Thyroid gland (tissue), 4 donors: Measurements from ENCODE around the gene NALCN. TPM values are rescaled to one million over a fixed set of nuclear protein-coding genes. Genes with fewer than 3 reads are reported as not detected.

Source experiments
- DNase-seq, 2 donors: peaks; one replicate each; pipeline ENCODE4 v3.0.0-alpha.2; 2019
- H3K27ac ChIP-seq, 3 donors: fragments of 200-600 bp; sonication (generic); 1 replicate in 2 of 3; 2 replicates in 1 of 3; pipeline ENCODE4 v1.5.1; 2016 to 2019; ENCODE audit warnings: mild to moderate bottlenecking in 1 of 3, moderate library complexity in 1 of 3
- H3K27me3 ChIP-seq: fragments of 200-600 bp; sonication (generic); one replicate; pipeline ENCODE4 v1.5.1; 2019
- H3K36me3 ChIP-seq, 2 donors: fragments of 200-600 bp; sonication (generic); one replicate each; pipeline ENCODE4 v1.5.1; 2016 to 2019
- H3K4me1 ChIP-seq, 2 donors: fragments of 200-600 bp; sonication (generic); one replicate each; pipeline ENCODE4 v1.5.1; 2017 to 2019
- H3K4me3 ChIP-seq, 3 donors: fragments of 200-600 bp; sonication (generic); replicated peaks in 1 of 3; 1 replicate in 2 of 3; 2 replicates in 1 of 3; pipeline ENCODE4 v1.5.1; 2016; ENCODE audit warnings: mild to moderate bottlenecking in 1 of 3
- H3K9me3 ChIP-seq: fragments of 200-600 bp; sonication (generic); one replicate; pipeline ENCODE4 v1.5.1; 2017
- CTCF ChIP-seq, 6 experiments: fragments of 200-600 bp in 3 of 6; fragments of 450-650 bp in 3 of 6; sonication (generic) in 3 of 6; IDR thresholded peaks; one replicate each; pipeline ENCODE4 v1.5.1; 2016 to 2019; ENCODE audit warnings: antibody characterized with exemption in 6 of 6, mild to moderate bottlenecking in 2 of 6, inconsistent platforms in 1 of 6, moderate library complexity in 1 of 6
- POLR2A ChIP-seq, 2 donors: fragments of 450-650 bp; IDR thresholded peaks; one replicate each; pipeline ENCODE4 v1.6.1; 2017; ENCODE audit warnings: antibody characterized with exemption in 2 of 2, mild to moderate bottlenecking in 2 of 2, moderate library complexity in 1 of 2
- WGBS, 2 donors: methylation state at CpG; one replicate each; pipeline ENCODE4 v1.1.5; 2017; 5-methylcytosine and 5-hydroxymethylcytosine counted together
- intact Hi-C: fragments of 100-400 bp; cut with DNase I; formaldehyde crosslinking; loops from one replicate; pipeline ENCODE4 v1.15.1; 2023
- total RNA-seq, 4 donors: library from RNA; depleted of rRNA; stranded (reverse); fragments of >200 nt; gene quantifications; one replicate each; pipeline ENCODE4 v1.2.3, GENCODE V29; 2016

Gene NALCN
- total RNA-seq, 4 donors from 2014 or later: 2.3 to 6.4 (median 4.4) TPM

GRCh38 chr13:101026736-101027398 is 389.4 kb downstream of the NALCN start:
- H3K36me3 ChIP-seq: no peaks in the 10 kb centered on the region
- H3K4me3 ChIP-seq: no peak overlapping the region
- TF ChIP-seq POLR2A (IDR thresholded peaks at IDR 0.05) (no peak), CTCF (IDR thresholded peaks at IDR 0.05) (no peak)
- no peaks in the 10 kb centered on the region for H3K9me3 ChIP-seq
- intact Hi-C loops: no loop called here
- no peak overlapping the region for H3K27ac ChIP-seq
- 74 to 77% methylated on average over 4 of the region's 4 CpGs for WGBS, 2 donors
- H3K27me3 ChIP-seq: no peaks in the 10 kb centered on the region
- no peaks in the 10 kb centered on the region for H3K4me1 ChIP-seq
- no peak for DNase-seq

GRCh38 chr13:101026328-101026727 is 390.0 kb downstream of the NALCN start:
- TF ChIP-seq POLR2A (IDR thresholded peaks at IDR 0.05) (no peak), CTCF (IDR thresholded peaks at IDR 0.05) (no peak)
- WGBS, 2 donors: 49 to 59% methylated on average over 6 of the region's 6 CpGs
- Histone ChIP-seq H3K27ac (no peak overlapping the region), H3K4me1 (no peaks in the 10 kb centered on the region), H3K27me3 (no peaks in the 10 kb centered on the region), H3K9me3 (no peaks in the 10 kb centered on the region), H3K36me3 (no peaks in the 10 kb centered on the region), H3K4me3 (no peak overlapping the region)
- intact Hi-C loops: no loop called here
- DNase-seq: no peak

- TF ChIP-seq CTCF (IDR thresholded peaks at IDR 0.05) (no peak), POLR2A (IDR thresholded peaks at IDR 0.05) (no peak)
- Histone ChIP-seq H3K36me3 (no peaks in the 10 kb centered on the region), H3K27me3 (no peaks in the 10 kb centered on the region), H3K4me3 (no peak overlapping the region), H3K27ac (no peak overlapping the region), H3K9me3 (no peaks in the 10 kb centered on the region), H3K4me1 (no peaks in the 10 kb centered on the region)
- WGBS, 2 donors: 66 to 69% methylated on average over 7 to 8 of the region's 8 CpGs
- DNase-seq: no peak
- intact Hi-C loops: no loop called here
Measured at GRCh38 chr13:101025925-101026324, 390.4 kb downstream of the NALCN start.

- Histone ChIP-seq H3K36me3 (no peaks in the 10 kb centered on the region), H3K27me3 (no peaks in the 10 kb centered on the region), H3K4me1 (no peaks in the 10 kb centered on the region), H3K9me3 (no peaks in the 10 kb centered on the region), H3K4me3 (no peak overlapping the region), H3K27ac (no peak overlapping the region)
- DNase-seq: no peak
- intact Hi-C loops: no loop called here
- 88% methylated on average over 9 of the region's 9 CpGs for WGBS, 2 donors
- TF ChIP-seq POLR2A (IDR thresholded peaks at IDR 0.05) (no peak), CTCF (IDR thresholded peaks at IDR 0.05) (no peak)
Measured at GRCh38 chr13:101025519-101025918, 390.8 kb downstream of the NALCN start.

GRCh38 chr13:101019126-101019525 is 397.2 kb downstream of the NALCN start:
- H3K9me3 ChIP-seq: no peaks in the 10 kb centered on the region
- H3K4me3 ChIP-seq: no peak overlapping the region
- H3K27me3 ChIP-seq: no peaks in the 10 kb centered on the region
- no peak for DNase-seq
- H3K36me3 ChIP-seq: no peaks in the 10 kb centered on the region
- no peak overlapping the region for H3K27ac ChIP-seq
- intact Hi-C loops: no loop called here
- H3K4me1 ChIP-seq: no peaks in the 10 kb centered on the region
- TF ChIP-seq POLR2A (IDR thresholded peaks at IDR 0.05) (no peak), CTCF (IDR thresholded peaks at IDR 0.05) (no peak)
- 73 to 83% methylated on average over 1 of the region's 1 CpG for WGBS, 2 donors
